SK-N-SH treated with all-trans-retinoic acid at 6 μM for 48 hours (cell line): ENCODE results near the gene KRT75.

Source experiments
- ATAC-seq: fragments of 200-7000 bp; cut with Tn5 transposase; 3 replicates; pipeline ENCODE4 v1.9.1; 2020; ENCODE audit warnings: mild to moderate bottlenecking, moderate library complexity
- ARNTL ChIP-seq: fragments of 450-650 bp; formaldehyde crosslinking; IDR thresholded peaks from 2 replicates; pipeline ENCODE4 v1.5.0; 2020; ENCODE audit warnings: low read depth, mild to moderate bottlenecking, moderate library complexity, borderline replicate concordance
- CSDC2 ChIP-seq: fragments of 250-450 bp; sonication (Bioruptor Pico); IDR thresholded peaks from 2 replicates; pipeline ENCODE4 v1.5.0; 2020; ENCODE audit warnings: mild to moderate bottlenecking, moderate library complexity
- ESRRG ChIP-seq: fragments of 250-450 bp; sonication (Bioruptor Pico); IDR thresholded peaks from 2 replicates; pipeline ENCODE4 v1.6.1; 2021; ENCODE audit warnings: mild to moderate bottlenecking
- GLIS3 ChIP-seq: fragments of 250-450 bp; sonication (Bioruptor Pico); IDR thresholded peaks from 2 replicates; pipeline ENCODE4 v1.5.0; 2020; ENCODE audit warnings: mild to moderate bottlenecking, moderate library complexity
- ISL1 ChIP-seq: fragments of 250-450 bp; sonication (Bioruptor Pico); IDR thresholded peaks from 2 replicates; pipeline ENCODE4 v2.1.2; 2022; ENCODE audit warnings: mild to moderate bottlenecking, moderate library complexity
- OSR1 ChIP-seq: fragments of 250-450 bp; sonication (Bioruptor Pico); IDR thresholded peaks from 2 replicates; pipeline ENCODE4 v1.8.0; 2022; ENCODE audit warnings: moderate library complexity, mild to moderate bottlenecking, inconsistent platforms
- PPARA ChIP-seq: fragments of 250-450 bp; sonication (Bioruptor Pico); IDR thresholded peaks from 2 replicates; pipeline ENCODE4 v1.5.0; 2020; ENCODE audit warnings: mild to moderate bottlenecking, borderline replicate concordance
- RARB ChIP-seq: fragments of 250-450 bp; sonication (Bioruptor Pico); IDR thresholded peaks from 2 replicates; pipeline ENCODE4 v1.8.0; 2021; ENCODE audit warnings: mild to moderate bottlenecking, moderate library complexity
- SNAI2 ChIP-seq: fragments of 250-450 bp; sonication (Bioruptor Pico); IDR thresholded peaks from 2 replicates; pipeline ENCODE4 v1.5.0; 2020; ENCODE audit warnings: mild to moderate bottlenecking, moderate library complexity
- TCF4 ChIP-seq: fragments of 250-450 bp; sonication (Bioruptor Pico); IDR thresholded peaks from 2 replicates; pipeline ENCODE4 v1.8.0; 2021; ENCODE audit warnings: mild to moderate bottlenecking, moderate library complexity, borderline replicate concordance
- TOX ChIP-seq: fragments of 250-450 bp; sonication (Bioruptor Pico); IDR thresholded peaks from 2 replicates; pipeline ENCODE4 v1.8.0; 2021; ENCODE audit warnings: mild to moderate bottlenecking, moderate library complexity, borderline replicate concordance
- ZC3H10 ChIP-seq: fragments of 250-450 bp; sonication (Bioruptor Pico); IDR thresholded peaks from 2 replicates; pipeline ENCODE4 v1.5.1; 2021; ENCODE audit warnings: mild to moderate bottlenecking, moderate library complexity
- ZFP3 ChIP-seq: fragments of 250-450 bp; sonication (Bioruptor Pico); IDR thresholded peaks from 2 replicates; pipeline ENCODE4 v1.5.0; 2020; ENCODE audit warnings: mild to moderate bottlenecking, moderate library complexity
- ZFP30 ChIP-seq: fragments of 450-650 bp; formaldehyde crosslinking; IDR thresholded peaks from 2 replicates; pipeline ENCODE4 v1.5.0; 2022; ENCODE audit warnings: mild to moderate bottlenecking, moderate library complexity
- ZNF565 ChIP-seq: fragments of 450-650 bp; formaldehyde crosslinking; conservative IDR thresholded peaks from 2 replicates; pipeline ENCODE4 v1.5.0; 2020; ENCODE audit warnings: low read depth, mild to moderate bottlenecking, moderate library complexity
- ZNF8 ChIP-seq: fragments of 450-650 bp; formaldehyde crosslinking; IDR thresholded peaks from 2 replicates; pipeline ENCODE4 v1.5.0; 2020; ENCODE audit warnings: mild to moderate bottlenecking, moderate library complexity
- TF ChIP-seq, protein P1 (sequence below): fragments of 250-450 bp; sonication (Bioruptor Pico); IDR thresholded peaks from 2 replicates; pipeline ENCODE4 v1.8.0; 2021; ENCODE audit warnings: low read depth, mild to moderate bottlenecking, moderate library complexity, borderline replicate concordance
- TF ChIP-seq, protein P2 (sequence below): fragments of 250-450 bp; sonication (Bioruptor Pico); IDR thresholded peaks from 2 replicates; pipeline ENCODE4 v1.8.0; 2020; ENCODE audit warnings: mild to moderate bottlenecking, moderate library complexity, borderline replicate concordance
- TF ChIP-seq, protein P3 (sequence below): fragments of 250-450 bp; sonication (Bioruptor Pico); IDR thresholded peaks from 2 replicates; pipeline ENCODE4 v1.5.0; 2020; ENCODE audit warnings: mild to moderate bottlenecking, moderate library complexity
- TF ChIP-seq, protein P4 (sequence below): fragments of 250-450 bp; sonication (Bioruptor Pico); IDR thresholded peaks from 2 replicates; pipeline ENCODE4 v1.5.1; 2020; ENCODE audit warnings: low read depth, mild to moderate bottlenecking, moderate library complexity

The KRT75 gene

DNA sequence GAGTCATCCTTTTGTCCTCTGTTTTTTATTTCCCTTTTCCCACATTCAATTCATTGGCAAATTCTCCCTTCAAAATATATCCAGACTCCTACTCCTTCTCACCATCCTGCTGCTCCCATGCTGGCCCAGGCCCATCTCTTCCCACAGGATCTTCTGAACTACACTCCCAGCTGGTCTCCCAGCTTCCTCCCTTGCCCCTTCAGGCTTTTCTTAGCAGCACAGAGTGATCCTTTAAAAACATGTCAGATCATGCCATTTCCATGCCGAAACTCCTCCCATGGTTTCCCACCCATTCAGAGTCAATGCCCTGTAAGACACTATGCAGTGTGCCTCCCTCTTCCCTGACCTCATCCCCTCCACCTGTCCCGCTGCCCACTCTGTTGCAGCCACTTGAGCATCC, 46.3 kb downstream of the KRT75 start:
- no peak for ATAC-seq
- TF ChIP-seq GLIS3 (CRISPR knock-in tag) (no peak), TOX (CRISPR knock-in tag) (no peak), ZFP3 (CRISPR knock-in tag) (no peak), ZC3H10 (no peak), CSDC2 (no peak), RARB (CRISPR knock-in tag) (no peak), ZNF8 (no peak), TCF4 (no peak), SNAI2 (no peak), PPARA (CRISPR knock-in tag) (no peak), ESRRG (CRISPR knock-in tag) (no peak), ZNF565 (no peak), OSR1 (no peak), ISL1 (CRISPR knock-in tag) (no peak), ZFP30 (CRISPR knock-in tag) (no peak), ARNTL (CRISPR knock-in tag) (no peak)
- TF ChIP-seq, protein P1, sequence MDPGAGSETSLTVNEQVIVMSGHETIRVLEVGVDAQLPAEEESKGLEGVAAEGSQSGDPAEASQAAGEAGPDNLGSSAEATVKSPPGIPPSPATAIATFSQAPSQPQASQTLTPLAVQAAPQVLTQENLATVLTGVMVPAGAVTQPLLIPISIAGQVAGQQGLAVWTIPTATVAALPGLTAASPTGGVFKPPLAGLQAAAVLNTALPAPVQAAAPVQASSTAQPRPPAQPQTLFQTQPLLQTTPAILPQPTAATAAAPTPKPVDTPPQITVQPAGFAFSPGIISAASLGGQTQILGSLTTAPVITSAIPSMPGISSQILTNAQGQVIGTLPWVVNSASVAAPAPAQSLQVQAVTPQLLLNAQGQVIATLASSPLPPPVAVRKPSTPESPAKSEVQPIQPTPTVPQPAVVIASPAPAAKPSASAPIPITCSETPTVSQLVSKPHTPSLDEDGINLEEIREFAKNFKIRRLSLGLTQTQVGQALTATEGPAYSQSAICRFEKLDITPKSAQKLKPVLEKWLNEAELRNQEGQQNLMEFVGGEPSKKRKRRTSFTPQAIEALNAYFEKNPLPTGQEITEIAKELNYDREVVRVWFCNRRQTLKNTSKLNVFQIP (CRISPR knock-in tag) = no peak
- TF ChIP-seq, protein P2, sequence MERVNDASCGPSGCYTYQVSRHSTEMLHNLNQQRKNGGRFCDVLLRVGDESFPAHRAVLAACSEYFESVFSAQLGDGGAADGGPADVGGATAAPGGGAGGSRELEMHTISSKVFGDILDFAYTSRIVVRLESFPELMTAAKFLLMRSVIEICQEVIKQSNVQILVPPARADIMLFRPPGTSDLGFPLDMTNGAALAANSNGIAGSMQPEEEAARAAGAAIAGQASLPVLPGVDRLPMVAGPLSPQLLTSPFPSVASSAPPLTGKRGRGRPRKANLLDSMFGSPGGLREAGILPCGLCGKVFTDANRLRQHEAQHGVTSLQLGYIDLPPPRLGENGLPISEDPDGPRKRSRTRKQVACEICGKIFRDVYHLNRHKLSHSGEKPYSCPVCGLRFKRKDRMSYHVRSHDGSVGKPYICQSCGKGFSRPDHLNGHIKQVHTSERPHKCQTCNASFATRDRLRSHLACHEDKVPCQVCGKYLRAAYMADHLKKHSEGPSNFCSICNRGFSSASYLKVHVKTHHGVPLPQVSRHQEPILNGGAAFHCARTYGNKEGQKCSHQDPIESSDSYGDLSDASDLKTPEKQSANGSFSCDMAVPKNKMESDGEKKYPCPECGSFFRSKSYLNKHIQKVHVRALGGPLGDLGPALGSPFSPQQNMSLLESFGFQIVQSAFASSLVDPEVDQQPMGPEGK (CRISPR knock-in tag) = no peak
- TF ChIP-seq, protein P3, sequence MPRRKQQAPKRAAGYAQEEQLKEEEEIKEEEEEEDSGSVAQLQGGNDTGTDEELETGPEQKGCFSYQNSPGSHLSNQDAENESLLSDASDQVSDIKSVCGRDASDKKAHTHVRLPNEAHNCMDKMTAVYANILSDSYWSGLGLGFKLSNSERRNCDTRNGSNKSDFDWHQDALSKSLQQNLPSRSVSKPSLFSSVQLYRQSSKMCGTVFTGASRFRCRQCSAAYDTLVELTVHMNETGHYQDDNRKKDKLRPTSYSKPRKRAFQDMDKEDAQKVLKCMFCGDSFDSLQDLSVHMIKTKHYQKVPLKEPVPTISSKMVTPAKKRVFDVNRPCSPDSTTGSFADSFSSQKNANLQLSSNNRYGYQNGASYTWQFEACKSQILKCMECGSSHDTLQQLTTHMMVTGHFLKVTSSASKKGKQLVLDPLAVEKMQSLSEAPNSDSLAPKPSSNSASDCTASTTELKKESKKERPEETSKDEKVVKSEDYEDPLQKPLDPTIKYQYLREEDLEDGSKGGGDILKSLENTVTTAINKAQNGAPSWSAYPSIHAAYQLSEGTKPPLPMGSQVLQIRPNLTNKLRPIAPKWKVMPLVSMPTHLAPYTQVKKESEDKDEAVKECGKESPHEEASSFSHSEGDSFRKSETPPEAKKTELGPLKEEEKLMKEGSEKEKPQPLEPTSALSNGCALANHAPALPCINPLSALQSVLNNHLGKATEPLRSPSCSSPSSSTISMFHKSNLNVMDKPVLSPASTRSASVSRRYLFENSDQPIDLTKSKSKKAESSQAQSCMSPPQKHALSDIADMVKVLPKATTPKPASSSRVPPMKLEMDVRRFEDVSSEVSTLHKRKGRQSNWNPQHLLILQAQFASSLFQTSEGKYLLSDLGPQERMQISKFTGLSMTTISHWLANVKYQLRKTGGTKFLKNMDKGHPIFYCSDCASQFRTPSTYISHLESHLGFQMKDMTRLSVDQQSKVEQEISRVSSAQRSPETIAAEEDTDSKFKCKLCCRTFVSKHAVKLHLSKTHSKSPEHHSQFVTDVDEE (CRISPR knock-in tag) = no peak
- TF ChIP-seq, protein P4, sequence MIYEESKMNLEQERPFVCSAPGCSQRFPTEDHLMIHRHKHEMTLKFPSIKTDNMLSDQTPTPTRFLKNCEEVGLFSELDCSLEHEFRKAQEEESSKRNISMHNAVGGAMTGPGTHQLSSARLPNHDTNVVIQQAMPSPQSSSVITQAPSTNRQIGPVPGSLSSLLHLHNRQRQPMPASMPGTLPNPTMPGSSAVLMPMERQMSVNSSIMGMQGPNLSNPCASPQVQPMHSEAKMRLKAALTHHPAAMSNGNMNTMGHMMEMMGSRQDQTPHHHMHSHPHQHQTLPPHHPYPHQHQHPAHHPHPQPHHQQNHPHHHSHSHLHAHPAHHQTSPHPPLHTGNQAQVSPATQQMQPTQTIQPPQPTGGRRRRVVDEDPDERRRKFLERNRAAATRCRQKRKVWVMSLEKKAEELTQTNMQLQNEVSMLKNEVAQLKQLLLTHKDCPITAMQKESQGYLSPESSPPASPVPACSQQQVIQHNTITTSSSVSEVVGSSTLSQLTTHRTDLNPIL (CRISPR knock-in tag) = no peak
- TF ChIP-seq, all 23 proteins: peak for 0

- ATAC-seq = no peak
- TF ChIP-seq ESRRG (CRISPR knock-in tag) (no peak), RARB (CRISPR knock-in tag) (no peak), ARNTL (CRISPR knock-in tag) (no peak), ISL1 (CRISPR knock-in tag) (no peak), SNAI2 (no peak), ZNF565 (no peak)
Measured at GRCh38 chr12:52385226-52385702, 48.9 kb downstream of the KRT75 start, which contains the start of gene KRT84. Gene KRT84 (minus strand): TSS chr12:52385652. CDS start chr12:52385585, 67 bp downstream.

DNA sequence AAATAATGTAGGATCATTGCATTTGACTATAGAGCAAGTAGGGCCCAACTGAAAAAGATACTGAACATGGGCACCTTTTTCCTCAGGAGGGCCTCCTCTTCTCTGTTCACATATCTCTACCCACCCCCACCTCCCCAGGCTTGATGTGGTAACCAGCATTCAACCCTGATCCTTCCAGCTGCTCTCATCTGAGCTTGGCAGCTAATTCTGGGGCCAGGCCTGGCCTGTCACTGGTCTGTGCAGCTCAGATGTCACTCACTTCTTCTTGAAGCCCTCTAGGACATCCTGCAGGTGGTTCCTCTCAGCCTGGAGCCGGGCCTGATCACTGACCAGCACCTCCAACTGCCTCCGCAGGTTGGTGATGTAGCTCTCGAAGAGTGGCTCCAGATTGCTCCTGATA, 50.8 kb downstream of the KRT75 start:
- no peak for ATAC-seq
- no peak for TF ChIP-seq RARB (CRISPR knock-in tag)
- TF ChIP-seq, all 23 proteins: peak for 0

GRCh38 chr12:52382854-52383253, 51.3 kb downstream of the KRT75 start:
- no peak for TF ChIP-seq ZC3H10
- TF ChIP-seq, protein P4 (CRISPR knock-in tag) = no peak
- ATAC-seq = no peak
